NCI-H460 (cell line): ENCODE data around the gene EP400. TPM values are rescaled to one million over a fixed set of nuclear protein-coding genes. Genes with fewer than 3 reads are reported as not detected.
"Not testable (repeated sequence)": the region's sequence is repeated elsewhere in the genome, so short reads cannot be mapped to it uniquely, and the experiment has no call there.

ENCODE experiments used
- DNase-seq: peaks from one replicate; pipeline ENCODE4 v3.0.0-alpha.2; 2016; ENCODE audit warnings: low read depth; ENCODE audit errors: extremely low read depth
- total RNA-seq: library from RNA; depleted of rRNA; stranded (reverse); fragments of >200 nt; shearing (Covaris generic); gene quantifications from 2 replicates; pipeline ENCODE4 v1.2.3, GENCODE V29; 2014

Gene EP400
- total RNA-seq, 1 experiment from 2014 or later: 12.5 TPM

- no peak for DNase-seq
Measured at GRCh38 chr12:132078190-132078589, 128.4 kb downstream of the EP400 start.

GRCh38 chr12:132079200-132079599 is 129.5 kb downstream of the EP400 start:
- no peak for DNase-seq

- DNase-seq: no peak
Measured at GRCh38 chr12:132079695-132080094, 130.0 kb downstream of the EP400 start.

- not testable (repeated sequence) for DNase-seq
Measured at GRCh38 chr12:132080515-132080914, 130.8 kb downstream of the EP400 start.

GRCh38 chr12:132081423-132081822 is 131.7 kb downstream of the EP400 start:
- DNase-seq: no peak

- DNase-seq: no peak
Measured at GRCh38 chr12:132083614-132083940, 133.8 kb downstream of the EP400 start.

GRCh38 chr12:132083941-132084620 is 134.3 kb downstream of the EP400 start:
- peak; percentile 88 for DNase-seq

GRCh38 chr12:132084621-132085290 is 135.0 kb downstream of the EP400 start:
- peak; percentile 23 for DNase-seq

- DNase-seq: no peak
Measured at GRCh38 chr12:132085291-132085635, 135.5 kb downstream of the EP400 start.

- DNase-seq: no peak
Measured at GRCh38 chr12:132089407-132089910, 139.7 kb downstream of the EP400 start.

- no peak for DNase-seq
Measured at GRCh38 chr12:132094269-132094891, 144.6 kb downstream of the EP400 start.

- DNase-seq: no peak
Measured at GRCh38 chr12:132095520-132096409, 146.0 kb downstream of the EP400 start.

- no peak for DNase-seq
Measured at GRCh38 chr12:132099739-132100138, 150.0 kb downstream of the EP400 start.

GRCh38 chr12:132100306-132101065 is 150.7 kb downstream of the EP400 start:
- no peak for DNase-seq

- DNase-seq: no peak
Measured at GRCh38 chr12:132102297-132102696, 152.6 kb downstream of the EP400 start.

GRCh38 chr12:132103072-132103471 is 153.3 kb downstream of the EP400 start:
- not testable (repeated sequence) for DNase-seq

- no peak for DNase-seq
Measured at GRCh38 chr12:132103542-132104308, 154.0 kb downstream of the EP400 start.

- DNase-seq: no peak
Measured at GRCh38 chr12:132105467-132105866, 155.7 kb downstream of the EP400 start.

GRCh38 chr12:132106921-132107320 is 157.2 kb downstream of the EP400 start:
- DNase-seq: no peak
